HL-60 (cell line): ENCODE data around the gene RANGRF.

ENCODE experiments used
- CTCF ChIP-seq: IDR thresholded peaks from one replicate; pipeline ENCODE4 v1.5.1; 2011; ENCODE audit warnings: low read length, control low read depth, inconsistent platforms; ENCODE audit not compliant: insufficient read depth
- GABPA ChIP-seq: IDR thresholded peaks from 2 replicates; pipeline ENCODE4 v1.6.1; 2012; ENCODE audit warnings: low read depth
- POLR2AphosphoS5 ChIP-seq: IDR thresholded peaks from 2 replicates; pipeline ENCODE4 v1.6.1; 2012; ENCODE audit warnings: low read depth
- SPI1 ChIP-seq: IDR thresholded peaks from 2 replicates; pipeline ENCODE4 v1.6.1; 2012; ENCODE audit warnings: low read depth, mild to moderate bottlenecking, borderline replicate concordance
- TF ChIP-seq, protein P1 (sequence below): IDR thresholded peaks from 2 replicates; pipeline ENCODE4 v1.6.1; 2012; ENCODE audit warnings: low read depth; ENCODE audit not compliant: insufficient replicate concordance

GRCh38 chr17:8320262-8320661, 31.8 kb downstream of the RANGRF start:
- TF ChIP-seq CTCF (no peak), POLR2AphosphoS5 (no peak), GABPA (no peak), SPI1 (no peak)
- TF ChIP-seq, protein P1, sequence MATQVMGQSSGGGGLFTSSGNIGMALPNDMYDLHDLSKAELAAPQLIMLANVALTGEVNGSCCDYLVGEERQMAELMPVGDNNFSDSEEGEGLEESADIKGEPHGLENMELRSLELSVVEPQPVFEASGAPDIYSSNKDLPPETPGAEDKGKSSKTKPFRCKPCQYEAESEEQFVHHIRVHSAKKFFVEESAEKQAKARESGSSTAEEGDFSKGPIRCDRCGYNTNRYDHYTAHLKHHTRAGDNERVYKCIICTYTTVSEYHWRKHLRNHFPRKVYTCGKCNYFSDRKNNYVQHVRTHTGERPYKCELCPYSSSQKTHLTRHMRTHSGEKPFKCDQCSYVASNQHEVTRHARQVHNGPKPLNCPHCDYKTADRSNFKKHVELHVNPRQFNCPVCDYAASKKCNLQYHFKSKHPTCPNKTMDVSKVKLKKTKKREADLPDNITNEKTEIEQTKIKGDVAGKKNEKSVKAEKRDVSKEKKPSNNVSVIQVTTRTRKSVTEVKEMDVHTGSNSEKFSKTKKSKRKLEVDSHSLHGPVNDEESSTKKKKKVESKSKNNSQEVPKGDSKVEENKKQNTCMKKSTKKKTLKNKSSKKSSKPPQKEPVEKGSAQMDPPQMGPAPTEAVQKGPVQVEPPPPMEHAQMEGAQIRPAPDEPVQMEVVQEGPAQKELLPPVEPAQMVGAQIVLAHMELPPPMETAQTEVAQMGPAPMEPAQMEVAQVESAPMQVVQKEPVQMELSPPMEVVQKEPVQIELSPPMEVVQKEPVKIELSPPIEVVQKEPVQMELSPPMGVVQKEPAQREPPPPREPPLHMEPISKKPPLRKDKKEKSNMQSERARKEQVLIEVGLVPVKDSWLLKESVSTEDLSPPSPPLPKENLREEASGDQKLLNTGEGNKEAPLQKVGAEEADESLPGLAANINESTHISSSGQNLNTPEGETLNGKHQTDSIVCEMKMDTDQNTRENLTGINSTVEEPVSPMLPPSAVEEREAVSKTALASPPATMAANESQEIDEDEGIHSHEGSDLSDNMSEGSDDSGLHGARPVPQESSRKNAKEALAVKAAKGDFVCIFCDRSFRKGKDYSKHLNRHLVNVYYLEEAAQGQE: no peak
